IPS-NIHi7 (cell line): Measurements from ENCODE around the gene ZFR2.
A peak's percentile ranks its signal among the peaks of the same experiment; 100 is the strongest.

Source experiments
- DNase-seq: peaks from one replicate; pipeline ENCODE4 v3.0.0; 2012; ENCODE audit warnings: mixed read lengths; ENCODE audit errors: extremely low spot score

ZFR2 gene

GRCh38 chr19:3788996-3789778, 79.7 kb downstream of the ZFR2 start:
- DNase-seq: no peak

DNA sequence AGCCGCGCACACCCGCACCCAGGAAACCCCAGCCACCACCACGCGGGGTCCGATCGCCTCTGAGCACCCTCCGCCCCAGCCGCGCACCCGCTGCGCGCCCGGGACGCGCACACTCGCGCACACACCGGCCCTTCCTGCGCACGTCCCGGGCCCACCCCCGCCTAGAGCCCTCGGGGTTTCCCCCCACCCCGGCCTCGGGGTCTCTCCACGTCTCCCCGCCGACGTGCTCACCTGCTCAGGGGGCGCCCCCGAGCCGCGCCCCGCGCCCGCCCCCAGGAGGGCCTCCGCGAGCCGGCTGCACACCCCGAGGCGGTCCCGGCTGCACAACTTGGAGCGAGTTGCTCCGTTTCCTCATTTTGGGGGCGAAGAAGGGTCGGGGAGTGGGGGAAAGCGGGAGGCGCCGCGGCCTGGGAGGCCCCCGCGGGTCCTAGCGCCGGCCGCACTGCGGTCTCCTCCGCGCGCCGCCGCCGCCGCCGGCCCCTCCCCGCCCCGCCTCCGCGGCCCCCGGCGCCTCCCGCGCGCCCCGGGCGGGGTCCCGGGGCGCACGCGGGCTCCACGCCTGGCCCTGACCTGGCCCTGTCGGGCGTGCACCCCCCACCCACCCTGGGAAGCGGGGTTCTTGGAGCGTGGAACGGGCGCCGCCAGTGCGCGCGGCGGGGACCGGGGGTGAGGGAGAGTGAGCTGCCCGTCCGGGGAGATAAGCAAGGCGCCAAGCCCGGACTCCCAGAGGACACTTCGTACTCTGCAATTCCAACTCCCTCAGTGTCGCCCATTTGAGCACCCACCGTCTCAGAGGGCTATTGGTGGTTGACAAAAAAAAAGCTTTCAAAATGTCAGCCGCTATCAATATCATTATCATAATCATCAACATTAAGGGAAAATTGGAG, 82.7 kb downstream of the ZFR2 start, which contains the start of gene MATK:
Gene MATK (minus strand): TSS at position 444 of the 887 bp plus-strand sequence. CDS start 1,246 bp downstream, outside the sequence.
- peak; percentile 66 for DNase-seq

DNA sequence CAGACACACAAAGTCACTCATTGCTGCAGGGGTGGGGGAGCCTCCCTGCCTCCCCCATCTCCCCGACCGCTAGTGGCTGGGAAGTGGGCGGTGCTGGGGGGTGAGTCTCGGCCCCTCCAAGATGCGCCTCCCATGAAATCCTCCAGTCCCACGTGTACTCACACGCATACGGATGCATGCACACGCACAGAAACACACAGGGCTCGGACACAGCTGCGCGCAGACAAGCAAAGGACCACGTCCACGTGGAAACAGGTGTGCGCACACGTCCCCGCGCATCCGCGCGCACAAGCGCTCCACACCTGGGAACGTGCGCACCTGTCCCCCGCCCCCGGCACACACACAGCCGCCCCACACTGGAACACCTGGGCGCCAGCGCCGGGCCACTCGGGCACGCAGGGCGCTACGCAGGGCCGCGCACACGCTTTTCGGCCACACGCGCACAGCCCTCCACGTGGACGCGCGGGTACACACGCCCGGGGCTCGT, 83.3 kb downstream of the ZFR2 start:
- DNase-seq: no peak

DNA sequence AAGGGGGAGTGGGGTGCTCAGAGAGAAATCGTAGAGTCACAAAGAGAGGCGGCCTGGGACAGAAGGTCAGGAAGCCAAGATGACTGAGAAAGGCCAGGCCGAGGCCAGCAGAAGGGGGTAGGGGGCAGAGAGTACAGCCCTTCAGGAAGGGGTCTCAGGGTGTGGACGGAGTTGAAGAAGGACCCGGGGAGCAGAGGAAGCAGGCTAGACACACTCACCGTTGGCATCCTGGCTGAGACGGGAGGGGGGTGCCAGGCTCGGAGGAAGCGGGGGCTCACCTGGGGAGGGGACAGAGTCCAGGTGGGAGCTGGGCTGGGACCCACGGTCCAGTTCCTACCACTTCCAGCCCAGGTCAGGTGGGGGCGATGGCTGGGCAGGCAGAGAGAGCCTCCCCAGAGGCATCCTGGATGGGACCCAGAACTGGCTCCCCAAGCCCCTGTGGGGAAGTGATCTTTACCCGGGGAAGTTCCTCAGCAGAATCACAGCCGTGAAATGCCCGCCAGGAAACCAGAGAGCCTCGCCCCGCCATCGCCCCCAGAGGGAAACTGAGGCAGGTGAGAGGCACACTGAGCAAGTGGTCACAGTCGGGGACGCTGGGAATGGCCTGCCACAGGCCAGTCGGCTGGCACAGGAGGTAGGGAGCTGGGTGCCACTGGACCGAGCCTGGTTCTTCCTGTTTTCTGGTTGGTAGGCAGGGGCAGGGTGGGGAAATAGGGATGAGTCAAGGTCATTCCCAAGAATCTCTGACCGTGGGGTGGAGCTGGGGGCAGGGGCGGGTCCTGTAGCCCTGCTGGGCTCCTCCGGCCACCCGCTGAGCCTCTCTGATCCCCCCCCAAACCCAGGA, 84.0 kb downstream of the ZFR2 start:
- peak; percentile 41 for DNase-seq

- DNase-seq: peak; percentile 85
Observed at GRCh38 chr19:3783660-3784584, 84.9 kb downstream of the ZFR2 start.

- no peak for DNase-seq
Observed at GRCh38 chr19:3782903-3783302, 85.9 kb downstream of the ZFR2 start.

DNA sequence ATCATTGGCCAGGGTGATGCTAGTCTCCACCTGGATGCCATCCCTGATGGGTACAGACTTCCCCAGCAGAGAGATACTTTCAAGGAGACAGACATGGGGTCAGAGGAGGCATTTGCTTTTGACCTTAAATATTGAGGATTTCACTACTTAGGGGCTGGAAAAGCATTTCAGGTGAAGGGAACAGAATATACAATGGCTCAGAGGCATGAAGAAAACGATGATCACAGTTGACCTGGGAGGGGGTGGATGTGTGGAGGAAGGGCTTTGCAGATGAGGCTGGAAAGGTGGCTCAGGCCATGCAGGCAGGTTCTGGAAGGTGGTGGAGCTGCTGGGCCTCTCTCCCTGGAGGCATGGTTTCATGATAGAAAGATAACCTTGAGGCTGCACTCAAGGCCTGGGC, 86.5 kb downstream of the ZFR2 start:
- no peak for DNase-seq

DNA sequence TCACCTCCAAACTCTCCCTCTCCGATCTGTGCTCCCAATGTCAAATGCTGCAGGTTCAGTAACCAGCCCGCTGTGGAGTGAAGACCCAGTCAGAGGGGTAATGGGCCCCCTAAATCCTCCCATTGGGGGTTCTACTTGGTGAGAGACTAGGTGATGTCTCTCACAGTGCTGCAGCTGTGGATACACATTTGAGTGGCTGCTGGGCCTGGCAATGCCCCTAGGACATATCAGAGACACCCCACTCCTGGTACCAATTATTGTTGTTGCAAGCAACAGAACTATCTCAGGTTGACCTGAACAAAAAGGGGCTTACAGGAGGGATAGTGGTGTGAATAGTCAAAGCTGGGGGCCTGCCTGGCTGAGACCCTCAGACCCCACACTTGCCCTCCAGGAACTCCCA, 87.2 kb downstream of the ZFR2 start:
- DNase-seq: no peak

- no peak for DNase-seq
Observed at GRCh38 chr19:3780786-3781304, 88.0 kb downstream of the ZFR2 start.

DNA sequence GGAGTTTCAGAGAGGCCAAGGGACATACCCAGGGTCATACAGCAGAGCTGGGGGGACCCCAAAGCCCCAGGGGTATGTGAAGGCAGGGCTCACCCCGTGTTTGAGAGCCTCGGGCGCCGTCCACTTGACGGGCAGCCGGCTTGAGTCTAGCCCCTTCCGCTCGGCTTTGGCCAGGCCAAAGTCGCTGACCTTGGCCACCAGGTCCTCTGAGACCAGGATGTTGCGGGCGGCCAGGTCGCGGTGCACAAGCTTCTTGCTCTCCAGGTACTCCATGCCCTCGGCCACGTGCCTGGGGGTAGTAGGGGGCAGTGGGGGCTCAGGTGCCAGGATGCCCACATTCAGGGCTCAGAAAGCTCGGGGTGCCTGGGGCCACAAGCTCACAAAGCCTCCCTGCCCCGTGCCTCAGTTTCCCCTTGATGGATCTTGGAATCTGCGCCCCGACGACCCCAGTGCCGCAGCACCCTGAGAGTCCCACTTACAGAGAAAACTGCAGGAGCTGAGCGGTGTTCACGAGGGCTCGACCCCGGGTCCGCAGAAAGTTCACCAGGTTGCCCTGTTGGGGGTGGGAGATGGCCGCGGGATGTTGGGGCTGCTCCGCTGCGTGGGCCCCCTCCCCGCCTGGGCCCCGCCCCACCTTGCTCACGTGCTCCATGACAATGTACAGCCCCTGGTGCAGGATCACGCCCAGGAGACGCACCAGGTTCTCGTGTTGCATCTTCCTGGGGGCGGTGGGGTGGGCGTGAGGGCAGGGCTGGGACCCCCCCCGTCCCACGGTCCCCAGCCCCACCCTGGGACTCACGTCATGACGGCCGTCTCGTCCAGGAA, 89.7 kb downstream of the ZFR2 start:
- no peak for DNase-seq

DNA sequence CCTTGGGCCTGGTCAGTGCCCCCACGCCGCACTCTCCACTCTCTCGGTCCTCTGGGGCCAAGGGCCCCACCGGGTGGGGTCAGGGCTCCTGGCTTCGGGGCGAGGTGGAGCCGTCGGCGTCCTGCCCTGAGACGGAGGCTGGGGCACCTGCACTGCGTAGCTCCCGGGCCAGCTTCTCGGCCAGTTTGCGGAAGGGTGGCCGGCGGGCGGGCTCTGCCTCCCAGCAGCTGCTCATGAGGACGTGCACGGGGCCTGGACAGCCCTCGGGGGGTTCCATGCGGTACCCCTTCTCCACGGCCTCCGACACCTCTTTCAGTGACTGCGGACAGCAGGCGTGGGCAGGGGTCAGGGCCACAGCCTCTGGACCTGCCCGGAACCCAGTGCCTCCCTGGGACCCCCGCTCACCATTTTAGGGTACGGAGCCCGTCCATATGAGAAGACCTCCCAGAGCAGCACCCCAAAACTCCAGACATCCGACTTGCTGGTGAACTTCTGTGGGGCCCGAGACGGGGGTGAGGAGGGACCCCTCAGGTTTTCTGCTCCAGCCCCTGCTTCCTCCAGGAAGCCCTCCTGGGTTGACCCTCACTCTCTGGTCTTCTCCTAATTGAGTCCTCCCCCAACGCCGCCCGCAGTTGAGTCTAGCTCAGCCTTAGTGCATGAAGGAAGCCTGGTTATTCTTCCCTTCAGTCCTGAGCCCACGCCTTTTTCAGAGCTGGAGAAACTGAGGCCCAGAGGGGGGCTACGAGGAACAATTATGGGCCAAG, 90.6 kb downstream of the ZFR2 start:
- DNase-seq: no peak

GRCh38 chr19:3776479-3777040, 92.3 kb downstream of the ZFR2 start:
- DNase-seq: no peak

DNA sequence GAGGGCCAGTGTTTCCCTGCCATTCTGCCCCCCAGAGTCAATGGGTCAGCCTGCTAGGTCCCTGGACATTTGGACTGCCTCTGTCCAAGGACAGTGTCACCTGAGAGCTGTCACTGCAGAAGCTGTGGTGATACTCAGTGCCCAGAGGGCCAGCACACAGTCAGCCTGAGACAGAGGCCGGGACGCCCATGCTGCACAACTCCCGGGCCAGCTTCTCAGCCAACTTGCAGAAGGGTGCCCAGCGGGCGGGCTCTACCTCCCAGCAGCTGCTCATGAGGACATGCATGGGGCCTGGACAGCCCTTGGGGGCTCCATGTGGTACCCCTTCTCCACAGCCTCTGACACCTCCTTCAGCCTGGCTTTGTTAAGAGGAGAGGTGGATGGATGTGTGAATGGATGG, 93.0 kb downstream of the ZFR2 start:
- no peak for DNase-seq

DNA sequence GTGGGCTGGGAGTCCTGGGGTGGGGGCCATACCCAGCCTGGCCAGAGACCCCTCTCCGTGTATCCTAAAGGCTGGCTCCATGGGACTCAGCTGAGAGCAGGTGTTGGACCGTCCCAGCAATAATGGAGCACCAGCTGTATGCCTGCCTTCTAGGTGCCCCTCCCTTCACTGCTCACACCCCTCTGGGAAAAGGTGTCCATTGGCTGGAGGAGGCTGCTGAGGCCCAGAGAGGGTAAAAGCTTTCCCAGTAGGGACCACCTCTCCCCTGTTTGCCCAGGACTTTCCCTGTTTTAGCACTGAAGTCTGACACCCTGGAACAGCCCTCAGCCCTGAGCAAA, 93.5 kb downstream of the ZFR2 start:
- DNase-seq: no peak

- DNase-seq: no peak
Observed at GRCh38 chr19:3774621-3775373, 94.0 kb downstream of the ZFR2 start.

DNA sequence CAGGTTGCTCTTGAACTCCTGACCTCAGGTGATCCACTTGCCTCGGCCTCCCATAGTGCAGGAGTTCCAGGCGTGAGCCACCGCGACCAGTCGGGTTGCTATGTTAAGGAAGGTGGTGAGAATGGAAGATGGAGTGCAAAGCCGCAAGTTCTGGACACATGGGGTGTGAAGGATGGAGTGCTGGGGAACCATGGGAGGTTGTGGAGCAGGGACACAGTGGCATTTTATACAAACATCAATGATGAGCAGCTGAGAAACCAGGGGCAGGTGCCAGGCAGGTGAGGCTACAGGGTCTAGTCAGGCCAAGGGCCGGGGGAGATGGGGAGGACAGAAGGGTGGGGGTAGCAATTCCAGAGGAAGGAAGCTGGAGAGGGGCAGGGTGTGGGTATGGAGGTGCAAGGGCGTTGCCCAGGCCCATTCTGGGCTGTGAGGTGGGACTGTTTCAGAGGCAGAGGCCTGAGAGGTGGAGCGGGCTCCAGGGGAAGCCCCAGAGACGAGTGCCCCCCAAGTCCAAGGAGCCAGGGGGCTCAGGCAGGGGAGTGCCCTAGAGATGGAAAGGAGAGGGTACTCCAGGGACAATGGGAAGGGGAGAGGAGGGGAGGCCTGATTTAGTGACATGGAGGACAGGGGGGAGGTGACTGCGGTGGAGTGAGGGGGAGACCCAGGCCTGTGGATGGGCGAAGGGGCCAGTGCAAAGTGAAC, 94.9 kb downstream of the ZFR2 start:
- no peak for DNase-seq

DNA sequence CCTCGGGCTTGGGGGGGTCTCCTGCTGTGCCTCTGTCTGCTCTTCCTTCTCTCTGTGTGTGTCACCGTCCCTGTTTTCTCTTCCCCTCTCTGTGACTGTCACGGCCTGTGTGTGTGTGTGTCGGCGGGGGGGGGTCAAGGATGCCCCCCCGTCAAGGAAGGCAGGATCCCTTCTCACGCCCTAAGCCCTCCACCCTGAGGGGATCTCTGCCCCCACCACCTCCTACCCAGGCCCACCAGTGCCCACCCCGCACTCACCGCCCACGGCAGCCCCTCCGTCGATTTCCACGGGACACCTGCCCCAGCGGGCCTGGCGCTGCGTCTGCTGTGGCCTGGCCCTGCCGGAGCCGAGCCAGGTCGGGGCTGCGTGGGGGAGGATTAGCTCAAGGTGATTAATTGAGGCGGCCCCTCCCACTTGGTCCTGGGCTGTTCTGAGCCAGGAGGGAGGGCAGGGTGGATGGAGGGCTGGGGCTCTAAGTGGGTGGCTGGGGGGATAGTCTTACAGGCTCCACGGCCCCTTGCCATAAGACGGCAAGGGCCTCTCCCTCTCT, 96.9 kb downstream of the ZFR2 start, which contains the start of gene RAX2:
Gene RAX2 (minus strand): TSS at position 323 of the 550 bp plus-strand sequence. CDS start 486 bp downstream, outside the sequence.
- no peak for DNase-seq
